Measurements from ENCODE around the gene RADIL.

Gene RADIL

DNA sequence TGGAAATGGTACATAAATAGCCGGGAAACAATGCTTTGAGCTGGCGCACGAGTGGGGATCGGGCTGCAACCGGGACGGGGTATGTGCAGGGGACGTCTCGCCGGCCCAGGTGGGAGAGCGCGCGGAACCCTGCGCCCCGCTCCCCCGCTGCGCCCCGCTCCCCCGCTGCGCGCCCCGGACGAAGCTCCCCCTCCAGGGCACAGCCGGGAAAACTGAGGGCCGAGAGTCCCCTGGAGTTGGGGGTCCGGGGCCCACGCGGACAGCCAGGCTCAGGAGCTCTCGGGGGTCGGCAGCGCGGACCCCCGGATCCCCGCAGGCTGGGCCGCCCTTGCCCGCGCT lies 514 bp downstream of the RADIL start:
- DNase-seq (ENCODE audit: low read depth, low spot score) = no peak

DNA sequence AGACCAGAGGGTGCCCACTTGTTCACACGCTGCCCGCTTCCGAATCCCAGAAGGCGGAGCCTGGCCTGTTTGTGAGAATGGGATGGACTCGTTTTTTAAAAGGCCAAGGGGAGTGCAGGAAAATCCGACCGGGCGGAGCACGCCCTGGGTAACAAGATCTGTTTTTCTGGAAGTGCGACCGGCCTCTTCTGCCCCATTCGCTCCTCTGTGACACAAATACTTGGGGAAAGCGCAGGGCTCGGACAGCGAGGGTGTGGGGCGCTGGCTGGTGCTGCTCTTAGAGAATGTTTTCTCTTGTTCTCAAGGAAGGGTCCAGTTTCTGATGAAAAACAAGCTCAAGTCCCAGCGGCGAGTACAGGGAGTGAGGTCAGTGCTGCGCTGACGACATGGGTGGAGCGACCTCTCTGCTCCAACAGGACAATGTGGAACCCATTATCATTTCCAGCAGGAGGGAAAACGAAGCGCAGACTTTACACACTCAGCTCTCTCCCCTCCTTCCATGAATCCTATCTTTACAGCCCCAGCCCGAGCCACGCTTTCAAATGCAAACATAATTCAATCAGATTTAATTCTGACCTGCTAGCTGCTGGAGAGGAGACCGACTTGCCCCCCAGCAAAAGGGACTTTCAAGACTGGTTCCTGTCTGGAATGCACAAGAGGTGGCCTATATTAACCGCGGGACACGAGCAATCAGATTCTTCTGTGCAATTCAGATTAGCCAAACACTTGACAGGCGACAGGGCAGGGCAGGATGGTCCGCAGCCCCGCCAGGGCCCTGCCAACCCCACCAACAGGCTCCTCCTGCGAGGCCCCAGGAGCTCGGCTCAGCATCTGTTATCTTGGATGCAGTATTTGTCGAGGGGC lies 1.1 kb downstream of the RADIL start:
- DNase-seq (ENCODE audit: low read depth, low spot score) = no peak

DNA sequence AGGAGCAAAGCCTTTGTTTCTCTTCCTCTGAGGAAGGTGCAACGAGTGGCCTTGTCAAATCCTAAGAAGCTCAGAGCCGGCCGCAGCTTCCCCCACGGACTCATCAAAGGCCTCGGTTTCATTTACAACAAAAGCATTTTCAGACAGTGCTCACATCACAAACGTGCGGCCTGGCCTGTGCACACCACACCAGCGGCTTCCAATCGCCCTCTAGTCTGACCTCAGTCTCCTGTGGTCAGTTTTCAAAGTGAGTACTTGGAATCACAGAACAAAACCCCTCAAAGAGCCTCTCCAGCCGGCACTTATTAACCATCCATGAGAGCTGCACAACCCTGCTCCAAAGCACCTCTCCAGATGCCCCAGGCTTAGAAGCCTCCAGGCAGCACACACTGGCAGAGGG lies 3.3 kb downstream of the RADIL start:
- DNase-seq (ENCODE audit: low read depth, low spot score) = no peak

DNA sequence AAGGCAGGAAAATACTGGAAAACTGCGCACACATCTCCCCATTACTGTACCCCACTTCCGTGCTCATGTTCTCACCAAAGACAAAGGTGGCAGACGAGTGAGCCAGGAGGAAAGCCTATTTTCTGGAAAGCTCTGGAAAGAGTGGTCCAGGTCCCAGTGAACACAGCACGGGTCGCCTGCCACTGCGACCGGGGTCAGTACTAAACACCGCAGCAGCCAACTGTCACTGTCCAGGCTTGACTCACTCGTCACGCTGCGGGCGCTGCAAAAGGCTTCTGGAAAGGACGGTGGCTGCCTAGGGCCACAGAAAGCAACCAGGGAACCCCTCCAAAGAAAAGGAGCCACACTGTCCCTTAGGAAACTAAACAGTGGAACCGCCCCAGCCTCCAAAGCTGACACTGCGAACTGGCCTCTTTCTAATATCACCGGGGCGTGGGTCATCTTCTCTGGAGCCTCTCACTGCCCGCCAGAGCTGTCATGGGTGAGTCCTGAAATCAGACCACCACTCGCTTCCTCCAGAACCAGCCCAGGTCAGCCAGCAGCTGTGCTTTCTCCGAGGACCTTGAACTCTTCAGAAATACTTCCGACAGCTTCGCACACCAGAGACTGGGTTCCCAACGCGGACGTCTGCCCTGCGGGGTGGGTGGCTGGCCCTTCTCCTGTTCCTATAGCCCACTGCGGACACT lies 4.0 kb downstream of the RADIL start:
- DNase-seq (ENCODE audit: low read depth, low spot score) = no peak

DNA sequence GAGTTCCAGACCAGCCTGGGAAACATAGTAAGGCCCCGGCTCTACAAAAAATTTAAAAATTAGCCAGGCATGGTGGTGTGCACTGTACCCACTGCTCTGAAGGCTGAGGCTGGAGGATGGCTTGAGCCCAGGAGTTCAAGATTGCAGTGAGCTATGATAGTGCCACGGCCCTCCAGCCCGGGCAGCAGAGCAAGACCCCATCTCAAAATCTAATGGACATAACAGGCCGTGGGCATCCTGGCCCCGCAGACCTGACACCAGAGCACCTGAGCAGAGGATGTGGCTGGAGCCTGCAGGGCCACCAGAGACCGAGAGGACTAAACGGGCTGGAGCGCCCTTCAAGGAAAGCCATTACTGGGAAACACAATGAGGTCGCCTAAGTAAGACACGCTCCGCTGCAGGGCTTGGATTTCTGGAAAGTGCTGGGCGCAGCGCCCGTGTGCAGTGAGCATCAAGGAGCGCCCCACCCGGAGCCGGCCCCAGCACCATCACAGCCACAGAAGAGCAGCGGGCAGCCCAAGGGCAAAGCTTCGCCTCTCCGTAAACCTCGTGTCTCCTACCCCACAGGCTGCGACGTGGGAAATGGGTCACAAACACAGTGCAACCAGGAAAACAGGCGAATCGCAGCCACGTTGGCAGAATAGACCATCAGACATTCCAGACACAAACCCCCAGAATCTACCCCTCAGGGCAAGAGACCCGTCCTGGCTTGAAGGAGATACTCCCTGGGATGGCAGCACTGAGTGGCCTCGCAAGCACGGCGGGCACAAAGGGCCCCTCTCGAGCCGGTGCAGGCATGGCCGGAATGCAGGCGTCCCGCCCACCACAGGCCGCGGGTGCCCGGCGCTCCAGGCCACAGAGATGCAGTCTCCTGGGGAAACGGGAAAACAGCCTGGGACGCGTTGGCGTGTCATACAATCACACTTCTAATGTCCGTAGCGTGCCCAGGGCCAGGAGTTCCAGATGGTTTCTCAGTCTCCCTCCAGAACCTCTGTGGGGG lies 4.9 kb downstream of the RADIL start:
- no peak for DNase-seq (ENCODE audit: low read depth, low spot score)

DNA sequence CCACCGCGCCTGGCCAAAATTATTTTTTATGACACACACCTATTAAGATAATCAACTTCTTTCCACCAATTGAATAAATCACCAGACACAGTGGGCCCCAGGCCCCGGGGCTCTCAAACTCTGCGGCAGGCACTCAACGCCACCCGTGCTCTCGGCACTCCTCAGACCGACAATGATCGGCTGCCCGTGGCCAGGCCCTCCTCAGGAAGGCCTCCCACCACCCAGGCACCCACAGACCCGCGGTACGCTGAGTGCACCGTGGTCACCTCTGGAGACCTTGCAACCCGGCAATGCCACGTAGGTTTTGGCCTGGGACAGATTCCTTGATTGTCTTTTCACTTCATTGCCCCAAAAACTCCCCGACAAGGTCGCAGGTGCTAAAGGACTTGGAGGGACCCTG lies 6.9 kb downstream of the RADIL start:
- DNase-seq (ENCODE audit: low read depth, low spot score) = no peak

DNA sequence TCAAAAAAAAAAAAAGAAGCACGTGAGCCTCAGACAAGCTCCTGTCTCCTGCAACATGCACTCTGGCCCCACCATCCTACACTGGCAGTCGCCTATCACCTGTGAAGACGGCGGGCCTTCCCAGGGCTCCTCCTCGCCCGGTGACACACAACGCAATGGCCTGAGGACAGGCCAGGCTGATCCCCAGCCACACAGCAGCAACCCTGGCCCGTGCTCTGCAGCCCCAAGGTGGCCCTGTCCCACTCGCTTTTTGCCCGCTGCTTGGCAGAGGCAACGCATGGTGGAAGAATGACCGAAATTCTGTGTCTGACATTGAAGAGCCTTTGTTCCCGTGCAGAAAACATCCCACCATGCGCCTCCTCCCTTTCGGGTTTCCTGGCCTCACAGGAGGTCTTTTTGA lies 8.1 kb downstream of the RADIL start:
- no peak for DNase-seq (ENCODE audit: low read depth, low spot score)

DNA sequence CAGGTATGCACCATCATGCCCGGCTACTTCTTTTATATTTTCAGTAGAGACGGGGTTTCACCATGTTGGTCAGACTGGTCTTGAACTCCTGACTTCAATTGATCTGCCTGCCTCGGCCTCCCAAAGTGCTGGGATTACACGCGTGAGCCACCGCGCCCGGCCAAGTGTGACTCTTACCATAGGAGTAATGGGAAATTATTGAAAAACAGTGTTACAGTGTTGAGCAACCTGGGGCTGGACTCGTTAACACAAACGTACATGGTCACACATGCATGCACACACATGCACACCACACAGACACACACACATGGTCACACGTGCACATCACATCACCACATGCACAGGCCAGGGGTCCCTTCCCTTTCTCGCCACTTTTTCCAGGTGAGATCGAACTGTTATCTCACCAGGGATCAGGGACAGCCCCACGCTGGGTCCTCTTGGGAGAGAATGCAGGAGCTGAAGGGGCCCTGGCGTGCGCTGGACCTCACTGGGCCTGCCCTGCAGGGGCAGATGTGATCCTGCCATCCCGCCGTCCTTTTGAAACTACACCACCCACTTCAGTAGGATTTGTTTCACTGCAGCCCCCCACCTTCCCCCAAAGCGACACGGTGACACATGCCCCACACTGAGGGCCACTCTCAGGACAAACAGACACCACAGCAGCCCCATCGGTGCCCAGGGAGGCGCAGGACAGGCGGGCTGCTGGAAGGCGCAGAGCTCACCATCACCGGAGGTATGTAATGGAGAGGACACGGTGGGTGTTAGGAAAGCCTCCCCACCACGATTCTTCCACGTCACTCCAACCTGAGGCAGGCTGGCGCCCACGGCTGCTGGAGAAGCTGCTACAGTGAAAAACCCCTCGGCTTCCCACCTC lies 10.2 kb downstream of the RADIL start:
- DNase-seq (ENCODE audit: low read depth, low spot score) = no peak

DNA sequence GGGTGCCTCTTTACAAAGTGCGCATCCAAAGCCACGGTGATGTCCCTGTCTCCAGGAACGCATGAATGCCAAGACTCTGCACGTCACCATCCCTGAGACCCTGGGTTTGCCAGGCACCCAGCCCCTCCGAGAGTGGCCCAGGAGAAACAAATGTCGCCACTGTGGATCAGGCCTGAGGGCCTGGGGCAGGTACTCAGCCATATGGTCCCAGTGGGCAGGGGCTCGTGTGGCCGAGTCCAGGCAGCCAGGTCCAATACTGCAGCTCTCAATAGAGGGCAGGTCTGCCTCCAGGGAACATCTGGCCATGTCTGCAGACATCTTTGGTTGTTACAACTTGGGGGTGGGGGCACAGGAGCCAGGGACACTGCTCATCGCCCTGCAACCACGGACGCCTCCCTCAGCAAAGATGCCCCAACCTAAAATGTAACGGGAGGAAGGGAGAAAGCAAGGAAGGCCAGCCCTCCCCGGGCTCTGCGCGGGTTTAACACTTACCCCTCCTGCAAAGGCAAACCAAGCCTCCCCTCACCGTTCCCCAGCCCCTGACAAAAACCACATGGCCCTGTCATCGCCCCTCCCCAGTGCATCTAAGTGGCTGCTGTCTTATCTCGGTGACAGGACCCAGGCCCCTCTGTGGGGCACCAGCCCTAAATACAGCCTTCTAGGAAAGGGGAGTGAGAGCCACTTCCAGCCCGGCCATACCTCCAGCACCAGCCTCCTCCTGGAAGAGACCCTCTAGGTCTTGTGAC lies 11.4 kb downstream of the RADIL start:
- no peak for DNase-seq (ENCODE audit: low read depth, low spot score)

DNA sequence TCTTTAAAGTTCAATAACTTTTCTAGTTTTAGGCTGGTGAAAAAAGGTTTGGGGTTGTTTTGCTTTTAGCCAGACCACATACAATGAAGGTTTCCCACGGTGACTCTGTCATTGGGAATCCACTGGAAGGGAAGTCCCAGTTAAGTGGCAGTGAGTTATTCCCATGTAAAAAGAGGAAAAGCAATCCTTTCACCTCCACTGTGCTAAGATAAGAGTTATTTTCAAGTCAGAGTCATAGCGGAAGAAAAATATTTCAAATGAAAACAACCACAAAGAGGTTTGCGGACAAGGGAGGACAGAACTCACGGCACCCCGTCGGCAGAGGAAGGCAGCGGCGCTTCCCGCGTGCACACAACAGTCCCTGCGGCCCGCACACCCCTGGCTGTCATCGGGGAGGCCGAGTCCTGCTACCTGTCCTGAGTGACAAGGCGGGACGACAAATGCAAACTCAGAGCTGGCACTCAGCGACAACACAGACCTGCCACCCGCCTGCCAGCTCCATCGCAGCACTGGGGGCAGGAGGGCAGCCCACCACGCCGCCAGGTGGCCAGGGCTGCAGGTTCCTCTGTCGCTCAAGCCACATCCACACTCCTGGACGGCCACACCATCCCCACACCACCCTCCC lies 12.3 kb downstream of the RADIL start:
- DNase-seq (ENCODE audit: low read depth, low spot score) = no peak

DNA sequence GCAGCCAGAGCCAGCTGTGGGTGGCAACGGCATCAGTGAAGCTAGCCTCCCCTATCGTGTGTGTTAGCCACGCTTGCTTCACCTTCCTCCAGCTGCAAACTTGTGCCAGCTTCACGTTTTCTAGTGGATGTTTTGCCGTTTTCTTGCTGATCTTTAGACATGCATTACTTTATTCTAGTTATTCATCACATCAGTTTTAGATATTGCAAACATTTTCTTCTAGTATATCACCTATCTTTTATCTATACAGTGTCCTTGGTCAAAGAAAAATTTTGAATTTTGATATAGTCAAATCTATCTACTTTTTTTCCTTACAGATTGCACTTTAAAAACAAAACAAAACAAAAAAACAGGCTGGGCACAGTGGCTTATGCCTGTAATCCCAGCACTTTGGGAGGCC lies 15.0 kb downstream of the RADIL start:
- no peak for DNase-seq (ENCODE audit: low read depth, low spot score)

DNA sequence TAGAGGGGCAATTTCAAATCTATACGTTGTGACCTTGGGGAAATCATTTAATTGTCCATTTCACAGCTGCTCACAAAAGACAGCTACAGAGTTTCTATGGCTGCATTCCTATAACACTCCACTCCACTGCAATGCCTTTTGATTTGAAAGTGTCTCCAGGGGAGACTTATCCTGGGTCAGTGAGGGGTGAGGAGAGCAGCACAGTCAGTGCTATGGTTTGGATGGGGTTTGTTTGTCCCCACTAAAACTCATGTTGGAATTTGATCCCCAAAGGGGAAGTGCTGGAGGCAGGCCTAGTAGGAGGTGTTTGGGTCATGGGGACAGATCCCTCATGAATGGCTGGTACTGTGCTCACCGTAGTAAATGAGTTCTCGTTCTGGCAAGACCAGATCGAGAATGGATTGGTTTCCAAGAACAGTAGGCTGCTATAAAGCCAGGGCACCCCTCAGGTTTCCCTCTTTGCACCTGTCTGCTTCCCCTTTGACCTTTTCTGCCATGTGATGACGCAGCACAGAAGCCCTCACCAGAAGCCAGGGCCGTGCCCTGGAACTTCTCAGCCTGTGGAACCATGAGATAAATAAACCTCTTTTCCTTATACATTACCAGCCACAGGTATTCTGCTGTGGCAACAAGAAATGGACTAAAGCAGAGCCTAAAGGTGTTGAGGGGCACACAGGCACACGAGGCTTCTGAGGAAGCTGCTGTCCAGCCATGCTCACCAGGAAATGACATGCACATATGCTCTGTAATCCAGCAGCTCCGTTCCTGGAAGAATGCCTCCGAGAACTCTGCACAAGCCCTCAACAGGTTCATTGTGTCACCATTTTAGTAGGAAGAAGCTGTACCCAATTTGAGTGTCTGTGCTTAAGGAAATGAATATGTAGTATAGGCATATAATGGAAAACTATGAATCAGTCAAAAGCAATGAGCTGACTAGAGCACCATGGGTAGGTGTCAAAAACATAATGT lies 16.7 kb downstream of the RADIL start:
- no peak for DNase-seq (ENCODE audit: low read depth, low spot score)

DNA sequence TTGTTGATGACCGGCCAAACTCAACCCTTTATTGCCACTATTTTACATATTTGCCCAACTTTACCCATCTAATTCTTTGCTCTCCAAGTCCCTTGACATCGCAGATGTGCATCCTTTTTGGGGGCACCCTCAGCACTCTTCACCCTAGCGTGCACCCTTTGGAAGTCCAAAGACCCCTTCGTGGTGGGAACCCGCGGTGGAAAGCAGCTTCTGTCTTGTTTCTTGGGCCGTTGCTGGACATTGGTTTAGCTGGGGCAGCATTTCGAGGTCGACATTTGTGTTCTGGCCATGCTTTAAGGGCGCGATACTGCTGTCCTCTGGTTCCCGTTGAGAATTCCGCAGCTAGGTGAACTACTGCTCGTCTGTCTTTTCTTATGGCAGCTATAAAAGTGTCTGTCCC lies 21.4 kb downstream of the RADIL start:
- no peak for DNase-seq (ENCODE audit: low read depth, low spot score)

DNA sequence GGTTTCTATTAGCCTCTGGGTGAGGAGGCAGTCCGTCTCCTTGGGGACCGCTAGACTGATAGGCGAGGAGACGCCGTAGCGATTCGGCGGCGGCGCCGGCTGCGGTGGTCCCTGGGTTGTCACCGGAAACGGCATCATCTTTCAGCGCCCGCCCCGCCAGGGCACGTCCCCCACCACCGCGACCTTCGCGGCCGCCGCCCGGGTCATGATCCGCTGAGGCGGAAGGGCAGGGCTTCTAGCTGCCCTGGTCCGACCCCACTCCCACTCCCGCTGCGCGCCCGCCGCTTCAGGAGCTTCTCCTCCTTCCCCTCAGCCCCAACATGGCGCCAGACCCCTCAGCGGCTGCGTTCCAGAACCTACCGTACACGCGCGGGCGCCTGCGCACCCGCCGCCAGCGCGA lies 21.8 kb downstream of the RADIL start, which contains the start of gene PAPOLB:
TSS of gene PAPOLB (minus strand) at position 358 of the 400 bp plus-strand sequence. CDS start at position 138, 220 bp downstream.
- DNase-seq (ENCODE audit: low read depth, low spot score) = no peak

DNA sequence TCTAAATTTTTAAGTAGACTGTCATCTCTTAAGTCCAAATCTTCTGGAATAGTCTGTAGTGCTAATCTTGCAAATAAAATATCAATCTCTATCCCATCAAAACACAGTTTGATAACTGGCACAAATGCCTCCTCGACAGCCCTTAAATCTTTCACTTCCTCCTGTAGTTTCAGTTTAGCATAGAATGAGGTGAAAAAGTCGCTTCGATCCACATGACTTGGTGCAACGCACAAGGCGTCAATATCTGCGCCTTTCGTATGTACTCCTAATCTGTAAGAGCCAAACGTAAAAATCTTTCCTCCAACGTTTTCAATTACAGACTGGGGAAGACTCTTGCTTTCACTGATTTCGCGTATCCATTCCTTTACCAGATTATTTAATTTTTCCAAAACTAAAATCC lies 22.3 kb downstream of the RADIL start:
- DNase-seq (ENCODE audit: low read depth, low spot score) = no peak

DNA sequence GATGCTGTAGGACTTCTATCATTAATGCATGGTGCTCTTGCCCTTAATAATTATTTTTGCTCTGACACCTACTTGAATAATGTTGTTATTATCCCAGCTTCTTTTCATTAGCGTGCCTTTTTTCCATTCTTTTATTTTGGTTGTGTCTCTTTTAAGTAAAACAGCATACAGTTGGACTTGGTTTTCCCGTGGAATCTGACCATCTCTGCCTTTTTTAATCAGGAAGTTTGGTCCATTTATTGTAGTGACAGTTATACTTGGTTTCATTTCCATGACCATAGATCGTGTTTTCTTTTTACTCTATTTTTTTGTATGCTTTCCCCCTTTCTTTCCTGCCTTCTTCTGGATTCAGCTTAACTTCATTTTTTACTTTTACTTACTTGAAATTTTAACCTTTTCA lies 26.3 kb downstream of the RADIL start:
- no peak for DNase-seq (ENCODE audit: low read depth, low spot score)

DNA sequence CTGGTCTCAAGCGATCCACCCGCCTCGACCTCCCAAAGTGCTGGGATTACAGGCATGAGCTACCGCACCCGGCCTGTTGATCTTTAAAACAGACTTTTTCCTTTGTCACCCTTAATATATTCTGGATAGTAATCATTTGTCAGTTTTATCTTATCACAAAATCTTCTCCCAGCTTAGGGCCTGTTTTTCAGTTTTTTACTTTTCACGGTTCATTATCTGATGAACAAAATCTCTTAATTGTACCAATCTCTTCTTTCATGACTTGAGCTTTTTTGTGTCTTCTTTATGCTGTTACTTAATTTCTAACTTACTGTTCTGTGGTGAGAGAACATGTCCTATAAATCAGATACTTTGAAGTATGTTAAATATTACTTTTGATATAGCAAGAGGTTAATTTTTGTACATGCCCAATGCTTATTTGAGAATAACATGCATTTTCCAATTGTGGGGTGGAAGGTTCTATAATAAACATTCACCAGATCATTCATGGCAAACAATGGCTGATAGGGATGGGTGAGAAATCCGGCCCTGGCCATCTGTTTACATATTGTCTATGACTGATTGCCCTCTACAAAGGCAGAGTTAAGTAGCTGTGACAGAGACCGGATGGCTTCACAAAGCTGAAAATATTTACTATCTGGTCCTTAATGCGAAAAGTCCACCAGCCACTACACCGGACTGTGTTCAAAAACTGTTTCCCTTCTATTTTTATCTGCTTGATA lies 27.0 kb downstream of the RADIL start:
- no peak for DNase-seq (ENCODE audit: low read depth, low spot score)

DNA sequence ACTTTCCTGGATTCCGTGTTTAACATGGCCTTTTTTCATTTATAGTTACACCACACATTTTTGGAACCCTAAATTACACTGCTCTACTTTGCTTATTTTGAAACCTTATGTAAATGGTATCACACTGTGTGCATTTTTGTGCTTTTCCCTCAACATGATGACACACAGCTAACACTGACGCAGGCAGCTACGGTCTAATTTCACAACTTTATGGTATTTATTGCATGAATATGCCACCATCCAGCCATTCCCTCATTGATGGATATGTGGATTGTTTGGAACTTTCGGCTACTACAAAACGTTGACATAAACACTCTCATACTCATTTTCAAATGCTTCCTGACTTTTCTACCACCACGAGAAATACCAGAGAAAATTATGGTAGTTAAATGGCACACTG lies 28.6 kb downstream of the RADIL start:
- DNase-seq (ENCODE audit: low read depth, low spot score) = no peak
